Epithelial cell of umbilical artery (primary cell): ENCODE data around the gene NEDD9. TPM values are rescaled to one million over a fixed set of nuclear protein-coding genes. Genes with fewer than 3 reads are reported as not detected.

ENCODE experiments used
- total RNA-seq: library from RNA; depleted of rRNA; stranded (reverse); fragments of >200 nt; gene quantifications from 2 replicates; pipeline ENCODE4 v1.2.3, GENCODE V29; 2014

NEDD9 gene, protein sequence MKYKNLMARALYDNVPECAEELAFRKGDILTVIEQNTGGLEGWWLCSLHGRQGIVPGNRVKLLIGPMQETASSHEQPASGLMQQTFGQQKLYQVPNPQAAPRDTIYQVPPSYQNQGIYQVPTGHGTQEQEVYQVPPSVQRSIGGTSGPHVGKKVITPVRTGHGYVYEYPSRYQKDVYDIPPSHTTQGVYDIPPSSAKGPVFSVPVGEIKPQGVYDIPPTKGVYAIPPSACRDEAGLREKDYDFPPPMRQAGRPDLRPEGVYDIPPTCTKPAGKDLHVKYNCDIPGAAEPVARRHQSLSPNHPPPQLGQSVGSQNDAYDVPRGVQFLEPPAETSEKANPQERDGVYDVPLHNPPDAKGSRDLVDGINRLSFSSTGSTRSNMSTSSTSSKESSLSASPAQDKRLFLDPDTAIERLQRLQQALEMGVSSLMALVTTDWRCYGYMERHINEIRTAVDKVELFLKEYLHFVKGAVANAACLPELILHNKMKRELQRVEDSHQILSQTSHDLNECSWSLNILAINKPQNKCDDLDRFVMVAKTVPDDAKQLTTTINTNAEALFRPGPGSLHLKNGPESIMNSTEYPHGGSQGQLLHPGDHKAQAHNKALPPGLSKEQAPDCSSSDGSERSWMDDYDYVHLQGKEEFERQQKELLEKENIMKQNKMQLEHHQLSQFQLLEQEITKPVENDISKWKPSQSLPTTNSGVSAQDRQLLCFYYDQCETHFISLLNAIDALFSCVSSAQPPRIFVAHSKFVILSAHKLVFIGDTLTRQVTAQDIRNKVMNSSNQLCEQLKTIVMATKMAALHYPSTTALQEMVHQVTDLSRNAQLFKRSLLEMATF
- total RNA-seq = 28.9 and 34.2 TPM in 2 replicates

DNA sequence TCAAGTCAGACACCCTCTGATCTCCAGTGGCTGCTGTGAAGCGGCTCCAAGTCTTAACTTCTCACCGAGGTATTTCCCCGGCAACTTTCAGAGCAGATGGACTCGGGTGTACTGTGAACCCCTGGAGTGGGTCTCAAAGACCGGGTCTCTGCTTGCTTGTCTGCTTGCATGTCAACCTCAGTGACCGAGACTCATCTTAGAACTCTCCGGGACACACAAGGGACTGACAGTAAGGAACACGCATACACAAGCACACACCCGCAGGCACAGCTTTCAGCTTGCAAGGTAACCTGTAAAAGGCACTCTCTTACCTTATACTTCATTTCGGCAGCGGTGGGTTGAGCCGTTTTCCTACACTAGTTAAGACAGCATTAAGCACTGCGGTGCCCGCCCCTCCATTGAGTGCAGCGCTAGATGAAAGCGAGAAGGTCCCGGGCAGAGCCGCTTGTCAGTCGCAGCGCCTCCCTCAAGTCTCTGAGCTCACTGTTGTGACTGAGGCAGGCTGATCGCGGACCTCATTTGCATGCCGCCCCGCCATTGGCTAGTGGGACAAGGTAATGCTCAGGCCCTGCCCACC, at the start of gene NEDD9:
NEDD9 (minus strand) TSS at position 476 of the 577 bp plus-strand sequence; CDS start at position 323, 153 bp downstream.

Other genes starting within 250 kb of the NEDD9 start
- gene ELOVL2, start 188.4 kb downstream of the NEDD9 start, total RNA-seq = not detected in 2 replicates
- gene SMIM13, start 138.8 kb downstream of the NEDD9 start, total RNA-seq = 15.3 and 16.3 TPM in 2 replicates
- not detected in 2 replicates for gene ERVFRD-1, start 120.9 kb downstream of the NEDD9 start, total RNA-seq